ENCODE measurements around the gene ZP1. TPM values are rescaled to one million over a fixed set of nuclear protein-coding genes. Genes with fewer than 3 reads are reported as not detected.

The ZP1 gene
- total RNA-seq, 1 donor from 2014 or later = 0.31 TPM

GRCh38 chr11:60919320-60919719 lies 52.0 kb downstream of the ZP1 start:
- no peaks in the 10 kb centered on the region for H3K9me3 Mint-ChIP-seq
- no peak for TF ChIP-seq CTCF (IDR thresholded peaks at IDR 0.05; ENCODE audit: unreplicated experiment)

GRCh38 chr11:60919956-60920355 lies 52.6 kb downstream of the ZP1 start:
- peaks cover 15% of the 10 kb centered on the region for H3K4me1 Mint-ChIP-seq
- no peak overlapping the region for H3K27ac Mint-ChIP-seq
- H3K27me3 Mint-ChIP-seq (ENCODE audit: low read depth) = no peaks in the 10 kb centered on the region
- no peak overlapping the region for H3K4me3 Mint-ChIP-seq
- H3K9me3 Mint-ChIP-seq = no peaks in the 10 kb centered on the region
- TF ChIP-seq CTCF (IDR thresholded peaks at IDR 0.05; ENCODE audit: unreplicated experiment) = no peak
- peaks cover 12% of the 10 kb centered on the region for H3K36me3 Mint-ChIP-seq
- no peak for DNase-seq (ENCODE audit: low spot score in 2 of 2, unreplicated experiment in 2 of 2)

More at GRCh38 chr11:60919320-60919719, 52.0 kb downstream of the ZP1 start:
- no peak overlapping the region for H3K27ac Mint-ChIP-seq
- H3K27me3 Mint-ChIP-seq (ENCODE audit: low read depth) = no peaks in the 10 kb centered on the region
- H3K36me3 Mint-ChIP-seq = peaks cover 12% of the 10 kb centered on the region
- no peak overlapping the region for H3K4me3 Mint-ChIP-seq
- no peak for DNase-seq (ENCODE audit: low spot score in 2 of 2, unreplicated experiment in 2 of 2)
- H3K4me1 Mint-ChIP-seq = peaks cover 18% of the 10 kb centered on the region

- TF ChIP-seq CTCF (IDR thresholded peaks at IDR 0.05; ENCODE audit: unreplicated experiment) = no peak
- no peak for DNase-seq (ENCODE audit: low spot score in 2 of 2, unreplicated experiment in 2 of 2)
- H3K27me3 Mint-ChIP-seq (ENCODE audit: low read depth) = no peaks in the 10 kb centered on the region
- no peak overlapping the region for H3K4me3 Mint-ChIP-seq
- H3K27ac Mint-ChIP-seq = no peak overlapping the region
- H3K4me1 Mint-ChIP-seq = peaks cover 16% of the 10 kb centered on the region
- peaks cover 12% of the 10 kb centered on the region for H3K36me3 Mint-ChIP-seq
- H3K9me3 Mint-ChIP-seq = no peaks in the 10 kb centered on the region
Observed at GRCh38 chr11:60921259-60921658, 53.9 kb downstream of the ZP1 start.

GRCh38 chr11:60921777-60922335 lies 54.5 kb downstream of the ZP1 start:
- Mint-ChIP-seq H3K4me1 (peaks cover 16% of the 10 kb centered on the region), H3K4me3 (no peak overlapping the region), H3K27ac (no peak overlapping the region), H3K36me3 (peaks cover 12% of the 10 kb centered on the region), H3K27me3 (ENCODE audit: low read depth) (no peaks in the 10 kb centered on the region), H3K9me3 (no peaks in the 10 kb centered on the region)
- no peak for TF ChIP-seq CTCF (IDR thresholded peaks at IDR 0.05; ENCODE audit: unreplicated experiment)
- DNase-seq (ENCODE audit: low spot score in 2 of 2, unreplicated experiment in 2 of 2) = no peak

- Mint-ChIP-seq H3K36me3 (peaks cover 15% of the 10 kb centered on the region), H3K4me1 (peaks cover 14% of the 10 kb centered on the region), H3K4me3 (peak overlapping the region; percentile 59), H3K27ac (no peak overlapping the region), H3K9me3 (no peaks in the 10 kb centered on the region), H3K27me3 (ENCODE audit: low read depth) (no peaks in the 10 kb centered on the region)
- no peak for DNase-seq (ENCODE audit: low spot score in 2 of 2, unreplicated experiment in 2 of 2)
- TF ChIP-seq CTCF (IDR thresholded peaks at IDR 0.05; ENCODE audit: unreplicated experiment) = no peak
Observed at GRCh38 chr11:60922906-60923305, 55.6 kb downstream of the ZP1 start.

- H3K27ac Mint-ChIP-seq = no peak overlapping the region
- DNase-seq (ENCODE audit: low spot score in 2 of 2, unreplicated experiment in 2 of 2) = no peak
- peaks cover 17% of the 10 kb centered on the region for H3K36me3 Mint-ChIP-seq
- H3K4me3 Mint-ChIP-seq = peak overlapping the region; percentile 59
- H3K27me3 Mint-ChIP-seq (ENCODE audit: low read depth) = no peaks in the 10 kb centered on the region
- TF ChIP-seq CTCF (IDR thresholded peaks at IDR 0.05; ENCODE audit: unreplicated experiment) = no peak
- H3K4me1 Mint-ChIP-seq = peaks cover 12% of the 10 kb centered on the region
- H3K9me3 Mint-ChIP-seq = no peaks in the 10 kb centered on the region
Observed at GRCh38 chr11:60923326-60923725, 56.0 kb downstream of the ZP1 start.
